GM20000 (cell line): ENCODE data around the gene RADIL.
A peak's percentile ranks its signal among the peaks of the same experiment; 100 is the strongest.

Source experiments
- DNase-seq: peaks from one replicate; pipeline ENCODE4 v3.0.0; 2012; ENCODE audit warnings: low spot score
- CTCF ChIP-seq: IDR thresholded peaks from 2 replicates; pipeline ENCODE4 v1.5.1; 2012; ENCODE audit warnings: mild to moderate bottlenecking, control low read depth; ENCODE audit errors: extremely low read depth, missing control alignments

Gene RADIL

GRCh38 chr7:4809091-4809591 lies 74.4 kb downstream of the RADIL start:
- DNase-seq: peak; percentile 66
- no peak for TF ChIP-seq CTCF

GRCh38 chr7:4808565-4808964 lies 75.0 kb downstream of the RADIL start:
- no peak for DNase-seq
- no peak for TF ChIP-seq CTCF

- DNase-seq: no peak
- no peak for TF ChIP-seq CTCF
These were observed 75.5 kb downstream of the RADIL start for GRCh38 chr7:4808026-4808425.

- no peak for DNase-seq
- no peak for TF ChIP-seq CTCF
These were observed 75.9 kb downstream of the RADIL start for GRCh38 chr7:4807598-4808016.

- no peak for DNase-seq
- TF ChIP-seq CTCF: no peak
These were observed 76.4 kb downstream of the RADIL start for GRCh38 chr7:4806983-4807597.

GRCh38 chr7:4805984-4806300 lies 77.6 kb downstream of the RADIL start:
- no peak for DNase-seq
- TF ChIP-seq CTCF: no peak

GRCh38 chr7:4805110-4805983 lies 78.2 kb downstream of the RADIL start:
- TF ChIP-seq CTCF: no peak
- no peak for DNase-seq
